ENCODE measurements around the gene CHST9. TPM values are rescaled to one million over a fixed set of nuclear protein-coding genes. Genes with fewer than 3 reads are reported as not detected.

The CHST9 gene
- total and polyA plus RNA-seq, 2 of the 13 experiments (the other 11 are each of a cell fraction or from before 2014, with no cell fraction given), result 3.2 to 9.6 TPM

- FAIRE-seq, result no peak
- Histone ChIP-seq H3K4me2 (ENCODE audit: low read depth, low read length) (no peak overlapping the region), H3K4me1 (ENCODE audit: insufficient read depth, low read length) (no peaks in the 10 kb centered on the region), H3K79me2 (ENCODE audit: insufficient read depth, low read length) (no peaks in the 10 kb centered on the region), H3K36me3 (replicated peaks in 1 of 2; ENCODE audit: control insufficient read depth in 1 of 2, insufficient read depth in 2 of 2, low read length in 2 of 2) (no peaks in the 10 kb centered on the region), H3K9me3 (ENCODE audit: low read length) (no peaks in the 10 kb centered on the region), H4K20me1 (ENCODE audit: insufficient read depth, low read length) (no peaks in the 10 kb centered on the region), H3K27ac (ENCODE audit: extremely low read length, insufficient read depth, low read length) (no peak overlapping the region), H3K4me3 (replicated peaks in 1 of 3; ENCODE audit: insufficient read depth in 1 of 3, low read depth in 2 of 3, low read length in 3 of 3) (no peak overlapping the region), H3K27me3 (ENCODE audit: control insufficient read depth in 1 of 2, insufficient read depth in 2 of 2, low read length in 2 of 2) (no peaks in the 10 kb centered on the region), H2AFZ (ENCODE audit: low read length) (no peak overlapping the region), H3K9ac (ENCODE audit: insufficient read depth, low read depth, low read length) (no peak overlapping the region)
- in situ Hi-C loops (cut with HindIII; ENCODE audit: extremely low pct_ligation_motif_present, low pct_unique_long_range_greater_than_20kb) (no loop called here), intact Hi-C loops (cut with micrococcal nuclease; ENCODE audit: unreplicated experiment) (loop anchor here (10.0 kb wide), 1 partner anchor 56 kb away; no protein-coding TSS in a partner anchor)
- CTCF ChIA-PET (ENCODE audit: low intra/inter-chr PET ratio, low total read pairs), result no interaction called here
- no TSS peak for BruUV-seq (replicated peaks)
- 89% methylated on average over 4 of the region's 4 CpGs for WGBS (ENCODE audit: low lambda C conversion rate)
- no peak for DNase-seq (ENCODE audit: low spot score)
- ATAC-seq, result no peak
- POLR2A ChIA-PET, result no interaction called here
- TF ChIP-seq SUZ12 (IDR thresholded peaks at IDR 0.05; ENCODE audit: low read depth, low read length) (no peak), ARID3A (IDR thresholded peaks at IDR 0.05; ENCODE audit: low read depth, low read length) (no peak), NAIF1 (CRISPR knock-in tag; IDR thresholded peaks at IDR 0.05; ENCODE audit: borderline replicate concordance) (no peak), ZNF589 (CRISPR knock-in tag; conservative IDR thresholded peaks at IDR 0.05) (no peak), KLF9 (CRISPR knock-in tag; IDR thresholded peaks at IDR 0.05; ENCODE audit: low read depth) (no peak), ZNF672 (CRISPR knock-in tag; IDR thresholded peaks at IDR 0.05) (no peak), ZNF776 (CRISPR knock-in tag; IDR thresholded peaks at IDR 0.05) (no peak), ZNF264 (CRISPR knock-in tag; IDR thresholded peaks at IDR 0.05) (no peak), TBL1XR1 (IDR thresholded peaks at IDR 0.05; ENCODE audit: borderline replicate concordance, low read length, partially characterized antibody) (no peak), ZBTB46 (CRISPR knock-in tag; IDR thresholded peaks at IDR 0.05; ENCODE audit: borderline replicate concordance) (no peak)
- TF ChIP-seq, protein P1, sequence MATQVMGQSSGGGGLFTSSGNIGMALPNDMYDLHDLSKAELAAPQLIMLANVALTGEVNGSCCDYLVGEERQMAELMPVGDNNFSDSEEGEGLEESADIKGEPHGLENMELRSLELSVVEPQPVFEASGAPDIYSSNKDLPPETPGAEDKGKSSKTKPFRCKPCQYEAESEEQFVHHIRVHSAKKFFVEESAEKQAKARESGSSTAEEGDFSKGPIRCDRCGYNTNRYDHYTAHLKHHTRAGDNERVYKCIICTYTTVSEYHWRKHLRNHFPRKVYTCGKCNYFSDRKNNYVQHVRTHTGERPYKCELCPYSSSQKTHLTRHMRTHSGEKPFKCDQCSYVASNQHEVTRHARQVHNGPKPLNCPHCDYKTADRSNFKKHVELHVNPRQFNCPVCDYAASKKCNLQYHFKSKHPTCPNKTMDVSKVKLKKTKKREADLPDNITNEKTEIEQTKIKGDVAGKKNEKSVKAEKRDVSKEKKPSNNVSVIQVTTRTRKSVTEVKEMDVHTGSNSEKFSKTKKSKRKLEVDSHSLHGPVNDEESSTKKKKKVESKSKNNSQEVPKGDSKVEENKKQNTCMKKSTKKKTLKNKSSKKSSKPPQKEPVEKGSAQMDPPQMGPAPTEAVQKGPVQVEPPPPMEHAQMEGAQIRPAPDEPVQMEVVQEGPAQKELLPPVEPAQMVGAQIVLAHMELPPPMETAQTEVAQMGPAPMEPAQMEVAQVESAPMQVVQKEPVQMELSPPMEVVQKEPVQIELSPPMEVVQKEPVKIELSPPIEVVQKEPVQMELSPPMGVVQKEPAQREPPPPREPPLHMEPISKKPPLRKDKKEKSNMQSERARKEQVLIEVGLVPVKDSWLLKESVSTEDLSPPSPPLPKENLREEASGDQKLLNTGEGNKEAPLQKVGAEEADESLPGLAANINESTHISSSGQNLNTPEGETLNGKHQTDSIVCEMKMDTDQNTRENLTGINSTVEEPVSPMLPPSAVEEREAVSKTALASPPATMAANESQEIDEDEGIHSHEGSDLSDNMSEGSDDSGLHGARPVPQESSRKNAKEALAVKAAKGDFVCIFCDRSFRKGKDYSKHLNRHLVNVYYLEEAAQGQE (IDR thresholded peaks at IDR 0.05; ENCODE audit: borderline replicate concordance in 1 of 2, low read depth in 1 of 2, low read length in 2 of 2), result no peak
- TF ChIP-seq, protein P2, sequence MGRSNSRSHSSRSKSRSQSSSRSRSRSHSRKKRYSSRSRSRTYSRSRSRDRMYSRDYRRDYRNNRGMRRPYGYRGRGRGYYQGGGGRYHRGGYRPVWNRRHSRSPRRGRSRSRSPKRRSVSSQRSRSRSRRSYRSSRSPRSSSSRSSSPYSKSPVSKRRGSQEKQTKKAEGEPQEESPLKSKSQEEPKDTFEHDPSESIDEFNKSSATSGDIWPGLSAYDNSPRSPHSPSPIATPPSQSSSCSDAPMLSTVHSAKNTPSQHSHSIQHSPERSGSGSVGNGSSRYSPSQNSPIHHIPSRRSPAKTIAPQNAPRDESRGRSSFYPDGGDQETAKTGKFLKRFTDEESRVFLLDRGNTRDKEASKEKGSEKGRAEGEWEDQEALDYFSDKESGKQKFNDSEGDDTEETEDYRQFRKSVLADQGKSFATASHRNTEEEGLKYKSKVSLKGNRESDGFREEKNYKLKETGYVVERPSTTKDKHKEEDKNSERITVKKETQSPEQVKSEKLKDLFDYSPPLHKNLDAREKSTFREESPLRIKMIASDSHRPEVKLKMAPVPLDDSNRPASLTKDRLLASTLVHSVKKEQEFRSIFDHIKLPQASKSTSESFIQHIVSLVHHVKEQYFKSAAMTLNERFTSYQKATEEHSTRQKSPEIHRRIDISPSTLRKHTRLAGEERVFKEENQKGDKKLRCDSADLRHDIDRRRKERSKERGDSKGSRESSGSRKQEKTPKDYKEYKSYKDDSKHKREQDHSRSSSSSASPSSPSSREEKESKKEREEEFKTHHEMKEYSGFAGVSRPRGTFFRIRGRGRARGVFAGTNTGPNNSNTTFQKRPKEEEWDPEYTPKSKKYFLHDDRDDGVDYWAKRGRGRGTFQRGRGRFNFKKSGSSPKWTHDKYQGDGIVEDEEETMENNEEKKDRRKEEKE (IDR thresholded peaks at IDR 0.05), result no peak
Measured at GRCh38 chr18:26970637-26971036, 214.5 kb downstream of the CHST9 start.
